ENCODE data around the gene MDGA2. TPM values are rescaled to one million over a fixed set of nuclear protein-coding genes. Genes with fewer than 3 reads are reported as not detected.

MDGA2 gene
- polyA plus RNA-seq, 1 of the 3 experiments (the other 2 are of a cell fraction), result not detected

DNA sequence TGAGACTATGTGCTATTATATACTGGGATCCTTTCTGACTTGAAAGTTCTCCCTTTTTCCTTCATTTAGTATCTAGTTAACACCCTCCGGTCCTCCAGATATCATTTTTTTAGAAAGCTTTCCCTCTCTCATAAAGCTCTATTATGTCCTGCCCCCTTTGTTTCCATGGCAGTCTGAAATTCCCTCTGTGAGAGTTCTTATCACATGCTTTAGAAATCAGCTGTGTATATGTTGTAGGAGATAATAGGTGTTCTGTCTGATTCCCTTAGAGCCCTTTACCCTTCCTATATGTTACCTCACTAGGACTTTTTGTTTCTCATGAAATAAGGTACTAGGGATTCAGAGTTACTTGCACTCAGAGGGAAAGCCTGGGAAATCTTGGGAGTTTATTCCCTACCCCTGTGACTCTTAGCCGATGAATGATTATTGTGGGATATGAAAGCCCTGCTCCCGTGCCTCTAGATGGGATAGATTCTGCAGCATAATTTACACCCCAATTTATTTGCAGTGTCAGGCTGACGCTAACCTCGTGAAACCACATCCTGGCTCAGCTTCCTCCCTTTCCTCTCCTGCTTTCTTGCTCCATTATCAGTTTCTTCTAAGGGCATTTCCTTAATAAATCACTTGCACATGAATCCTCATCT is 448.4 kb downstream of the MDGA2 start:
- Histone ChIP-seq H3K9ac (no peak overlapping the region), H2AFZ (ENCODE audit: low read depth) (no peak overlapping the region)
- CTCF ChIA-PET, result no interaction called here

DNA sequence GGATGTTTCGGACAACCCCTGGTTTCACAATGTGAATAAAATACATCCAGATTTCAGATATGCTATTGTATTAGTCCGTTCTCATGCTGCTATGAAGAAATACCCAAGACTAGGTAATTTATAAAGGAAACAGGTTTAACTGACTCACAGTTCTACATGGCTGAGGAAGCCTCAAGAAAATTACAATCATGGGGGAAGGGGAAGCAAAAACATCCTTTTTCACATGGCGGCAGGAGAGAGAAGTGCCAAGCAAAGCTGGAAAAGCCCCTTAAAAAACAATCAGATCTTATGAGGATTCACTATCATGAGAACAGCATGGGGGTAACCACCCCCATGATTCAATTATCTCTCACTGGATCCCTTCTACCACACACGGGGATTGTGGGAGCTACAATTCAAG is 451.7 kb downstream of the MDGA2 start:
- POLR2A ChIA-PET, result no interaction called here
- H3K36me3 ChIP-seq (replicated peaks in 1 of 2; ENCODE audit: control insufficient read depth in 1 of 2, insufficient read depth in 2 of 2, low read length in 1 of 2), result no peaks in the 10 kb centered on the region
- CTCF ChIA-PET, result no interaction called here

More for the DNA sequence above, 448.4 kb downstream of the MDGA2 start:
- Histone ChIP-seq H3K36me3 (replicated peaks in 1 of 2; ENCODE audit: control insufficient read depth in 1 of 2, insufficient read depth in 2 of 2, low read length in 1 of 2) (no peaks in the 10 kb centered on the region), H3K27ac (ENCODE audit: low read depth in 2 of 2, low read length in 1 of 2) (no peak overlapping the region), H3K4me1 (ENCODE audit: control insufficient read depth in 1 of 2, insufficient read depth in 2 of 2, low read depth in 1 of 2, low read length in 1 of 2) (no peaks in the 10 kb centered on the region), H3K9me3 (no peaks in the 10 kb centered on the region), H3K27me3 (ENCODE audit: insufficient read depth) (no peaks in the 10 kb centered on the region), H3K79me2 (ENCODE audit: insufficient read depth) (no peaks in the 10 kb centered on the region), H3K4me2 (no peak overlapping the region), H3K4me3 (ENCODE audit: low read depth in 2 of 2, low read length in 1 of 2) (no peak overlapping the region), H3F3A (replicated peaks; ENCODE audit: insufficient read depth) (no peaks in the 10 kb centered on the region), H3K9me2 (no peaks in the 10 kb centered on the region), H4K20me1 (ENCODE audit: insufficient read depth) (no peaks in the 10 kb centered on the region)
- TF ChIP-seq MEF2A (IDR thresholded peaks at IDR 0.05; ENCODE audit: borderline replicate concordance, low read depth), result no peak
- no peak for TF ChIP-seq GATA2 (CRISPR knock-in tag; IDR thresholded peaks at IDR 0.05)
- no peak for TF ChIP-seq EZH2phosphoT487 (IDR thresholded peaks at IDR 0.05; ENCODE audit: borderline replicate concordance, low read depth)
- TF ChIP-seq, protein P1, sequence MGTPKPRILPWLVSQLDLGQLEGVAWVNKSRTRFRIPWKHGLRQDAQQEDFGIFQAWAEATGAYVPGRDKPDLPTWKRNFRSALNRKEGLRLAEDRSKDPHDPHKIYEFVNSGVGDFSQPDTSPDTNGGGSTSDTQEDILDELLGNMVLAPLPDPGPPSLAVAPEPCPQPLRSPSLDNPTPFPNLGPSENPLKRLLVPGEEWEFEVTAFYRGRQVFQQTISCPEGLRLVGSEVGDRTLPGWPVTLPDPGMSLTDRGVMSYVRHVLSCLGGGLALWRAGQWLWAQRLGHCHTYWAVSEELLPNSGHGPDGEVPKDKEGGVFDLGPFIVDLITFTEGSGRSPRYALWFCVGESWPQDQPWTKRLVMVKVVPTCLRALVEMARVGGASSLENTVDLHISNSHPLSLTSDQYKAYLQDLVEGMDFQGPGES (IDR thresholded peaks at IDR 0.05; ENCODE audit: low read depth, low read length), result no peak
- no peak for TF ChIP-seq TEAD4 (IDR thresholded peaks at IDR 0.05; ENCODE audit: borderline replicate concordance, insufficient read depth)
- POLR2A ChIA-PET, result no interaction called here
- WGBS (ENCODE audit: low lambda C conversion rate), result 7% methylated on average over 5 of the region's 5 CpGs
- no peak for DNase-seq

DNA sequence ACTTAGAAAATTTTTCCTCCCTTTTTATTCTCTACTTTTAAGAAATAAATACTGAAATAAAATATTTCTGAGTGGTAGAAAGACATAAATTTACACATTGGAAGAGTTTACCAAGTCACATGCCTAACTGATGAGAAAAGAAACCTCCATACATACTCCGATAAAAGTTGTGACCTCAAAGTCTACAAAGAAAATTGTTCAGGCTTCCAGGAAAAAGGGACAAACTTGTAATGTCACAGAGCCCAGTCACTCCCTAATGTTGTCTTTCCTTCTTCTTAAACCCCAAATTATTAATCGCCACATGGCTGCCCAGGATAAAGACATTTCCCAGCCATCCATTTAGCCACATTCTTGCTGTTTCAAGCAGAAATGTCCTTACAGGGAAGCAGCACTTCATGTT is 455.3 kb downstream of the MDGA2 start:
- Histone ChIP-seq H3K27me3 (ENCODE audit: insufficient read depth) (no peaks in the 10 kb centered on the region), H3K4me1 (ENCODE audit: control insufficient read depth in 1 of 2, insufficient read depth in 2 of 2, low read depth in 1 of 2, low read length in 1 of 2) (no peaks in the 10 kb centered on the region), H3K9me3 (no peaks in the 10 kb centered on the region), H3K79me2 (ENCODE audit: insufficient read depth) (no peaks in the 10 kb centered on the region), H3K27ac (ENCODE audit: low read depth in 2 of 2, low read length in 1 of 2) (no peak overlapping the region), H3F3A (replicated peaks; ENCODE audit: insufficient read depth) (no peaks in the 10 kb centered on the region), H2AFZ (ENCODE audit: low read depth) (no peak overlapping the region), H4K20me1 (ENCODE audit: insufficient read depth) (no peaks in the 10 kb centered on the region), H3K36me3 (replicated peaks in 1 of 2; ENCODE audit: control insufficient read depth in 1 of 2, insufficient read depth in 2 of 2, low read length in 1 of 2) (no peaks in the 10 kb centered on the region), H3K4me2 (no peak overlapping the region), H3K4me3 (ENCODE audit: low read depth in 2 of 2, low read length in 1 of 2) (no peak overlapping the region), H3K9ac (no peak overlapping the region), H3K9me2 (no peaks in the 10 kb centered on the region)
- no peak for DNase-seq
- TF ChIP-seq RFX5 (IDR thresholded peaks at IDR 0.05; ENCODE audit: low read length), result no peak
- ChIA-PET CTCF (no interaction called here), POLR2A (no interaction called here)
- WGBS (ENCODE audit: low lambda C conversion rate), result 13% methylated on average over 2 of the region's 2 CpGs

More for the DNA sequence above, 451.7 kb downstream of the MDGA2 start:
- Histone ChIP-seq H3K27ac (ENCODE audit: low read depth in 2 of 2, low read length in 1 of 2) (no peak overlapping the region), H3K79me2 (ENCODE audit: insufficient read depth) (no peaks in the 10 kb centered on the region), H3F3A (replicated peaks; ENCODE audit: insufficient read depth) (no peaks in the 10 kb centered on the region), H3K27me3 (ENCODE audit: insufficient read depth) (no peaks in the 10 kb centered on the region), H3K9ac (no peak overlapping the region), H3K4me3 (ENCODE audit: low read depth in 2 of 2, low read length in 1 of 2) (no peak overlapping the region), H3K4me1 (ENCODE audit: control insufficient read depth in 1 of 2, insufficient read depth in 2 of 2, low read depth in 1 of 2, low read length in 1 of 2) (no peaks in the 10 kb centered on the region), H4K20me1 (ENCODE audit: insufficient read depth) (no peaks in the 10 kb centered on the region), H3K4me2 (no peak overlapping the region), H2AFZ (ENCODE audit: low read depth) (no peak overlapping the region), H3K9me2 (no peaks in the 10 kb centered on the region), H3K9me3 (no peaks in the 10 kb centered on the region)
- TF ChIP-seq GABPA (IDR thresholded peaks at IDR 0.05; ENCODE audit: low read depth) (no peak), TCF12 (IDR thresholded peaks at IDR 0.05) (no peak), SIN3A (IDR thresholded peaks at IDR 0.05; ENCODE audit: borderline replicate concordance, low read depth, low read length) (no peak), YY1 (IDR thresholded peaks at IDR 0.05; ENCODE audit: low read depth) (no peak), GATA2 (CRISPR knock-in tag; IDR thresholded peaks at IDR 0.05) (no peak), CHD2 (IDR thresholded peaks at IDR 0.05; ENCODE audit: low read length, partially characterized antibody) (no peak), RFX5 (IDR thresholded peaks at IDR 0.05; ENCODE audit: low read length) (no peak)
- TF ChIP-seq, protein P2, sequence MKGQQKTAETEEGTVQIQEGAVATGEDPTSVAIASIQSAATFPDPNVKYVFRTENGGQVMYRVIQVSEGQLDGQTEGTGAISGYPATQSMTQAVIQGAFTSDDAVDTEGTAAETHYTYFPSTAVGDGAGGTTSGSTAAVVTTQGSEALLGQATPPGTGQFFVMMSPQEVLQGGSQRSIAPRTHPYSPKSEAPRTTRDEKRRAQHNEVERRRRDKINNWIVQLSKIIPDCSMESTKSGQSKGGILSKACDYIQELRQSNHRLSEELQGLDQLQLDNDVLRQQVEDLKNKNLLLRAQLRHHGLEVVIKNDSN (IDR thresholded peaks at IDR 0.05; ENCODE audit: borderline replicate concordance, low read depth), result no peak
- 26% methylated on average over 4 of the region's 4 CpGs for WGBS (ENCODE audit: low lambda C conversion rate)
- DNase-seq, result no peak

Measured in SK-N-SH (cell line).